Endodermal cell (in vitro differentiated cells): ENCODE data around the gene KLHL25. TPM values are rescaled to one million over a fixed set of nuclear protein-coding genes. Genes with fewer than 3 reads are reported as not detected.
A peak's percentile ranks its signal among the peaks of the same experiment; 100 is the strongest.

Experiments
- DNase-seq: peaks from one replicate; pipeline ENCODE4 v3.0.0-alpha.2; 2017
- H3K27ac ChIP-seq: 2 replicates; pipeline ENCODE4 v1.5.1; 2013; ENCODE audit warnings: mild to moderate bottlenecking, low read depth, low read length, moderate library complexity
- H3K27me3 ChIP-seq: 2 replicates; pipeline ENCODE4 v1.6.1; 2013; ENCODE audit warnings: mild to moderate bottlenecking, low read length, moderate library complexity; ENCODE audit not compliant: insufficient read depth, control insufficient read depth, poor library complexity, severe bottlenecking
- H3K36me3 ChIP-seq: 2 replicates; pipeline ENCODE4 v1.7.0; 2013; ENCODE audit warnings: mild to moderate bottlenecking, low read length, moderate library complexity; ENCODE audit not compliant: control insufficient read depth, insufficient read depth
- H3K4me1 ChIP-seq: one replicate; pipeline ENCODE4 v1.7.0; 2013; ENCODE audit warnings: low read length; ENCODE audit not compliant: control insufficient read depth, insufficient read depth
- H3K4me3 ChIP-seq: 2 replicates; pipeline ENCODE4 v1.5.1; 2013; ENCODE audit warnings: mild to moderate bottlenecking, low read length, moderate library complexity
- H3K9ac ChIP-seq: 2 replicates; pipeline ENCODE4 v1.6.1; 2013; ENCODE audit warnings: mild to moderate bottlenecking, low read length, moderate library complexity; ENCODE audit not compliant: poor library complexity, severe bottlenecking; ENCODE audit errors: extremely low read depth
- H3K9me3 ChIP-seq: 2 replicates; pipeline ENCODE4 v1.6.1; 2013; ENCODE audit warnings: mild to moderate bottlenecking, low read length, moderate library complexity; ENCODE audit not compliant: control insufficient read depth
- H3K27ac Mint-ChIP-seq: 2 replicates; pipeline ENCODE4 v1.8.0; 2020; ENCODE audit warnings: mixed read lengths
- H3K27me3 Mint-ChIP-seq: 2 replicates; pipeline ENCODE4 v1.8.0; 2021; ENCODE audit warnings: mild to moderate bottlenecking, mixed read lengths; ENCODE audit not compliant: insufficient read depth
- H3K36me3 Mint-ChIP-seq: 2 replicates; pipeline ENCODE4 v1.8.0; 2020; ENCODE audit warnings: low read depth, mixed read lengths
- H3K4me1 Mint-ChIP-seq: 2 replicates; pipeline ENCODE4 v1.8.0; 2020; ENCODE audit warnings: mixed read lengths
- H3K4me3 Mint-ChIP-seq: 2 replicates; pipeline ENCODE4 v1.8.0; 2020; ENCODE audit warnings: mild to moderate bottlenecking, moderate library complexity, mixed read lengths
- H3K9me3 Mint-ChIP-seq: 2 replicates; pipeline ENCODE4 v1.8.0; 2020; ENCODE audit warnings: mild to moderate bottlenecking, mixed read lengths
- CTCF ChIP-seq: fragments of 200-600 bp; sonication (generic); conservative IDR thresholded peaks from 2 replicates; pipeline ENCODE4 v1.5.0; 2021; ENCODE audit warnings: antibody characterized with exemption, mild to moderate bottlenecking
- WGBS, 2 experiments: methylation state at CpG; one replicate each; pipeline versions ENCODE4 v1.1.5 to v1.1.7; 2013; ENCODE audit warnings: missing lambda C conversion rate in 2 of 2, mixed read lengths in 1 of 2; ENCODE audit not compliant: insufficient coverage in 1 of 2, insufficient read length in 1 of 2; 5-methylcytosine and 5-hydroxymethylcytosine counted together
- total RNA-seq, 2 donors: library from RNA; stranded (reverse); fragmentation: NEBNext Ultra II Directional in 1 of 2; extraction: Animal tissue kit (Norgen Biotek cat#: 25700) in 1 of 2; gene quantifications; 2 replicates in 1 of 2; 3 replicates in 1 of 2; pipeline ENCODE4 v1.2.1, GENCODE V29; 2021

KLHL25 gene
- total RNA-seq, 2 donors from 2014 or later: 13.3 TPM

- no peak overlapping the region for H3K27ac ChIP-seq
- no peak for DNase-seq
- Mint-ChIP-seq H3K4me3 (peak overlapping the region; percentile 80), H3K4me1 (peaks cover 21% of the 10 kb centered on the region), H3K36me3 (peaks cover under 1% of the 10 kb centered on the region), H3K27me3 (peaks cover 11% of the 10 kb centered on the region), H3K27ac (no peak overlapping the region), H3K9me3 (peaks cover 4% of the 10 kb centered on the region)
- peaks cover 9% of the 10 kb centered on the region for H3K4me1 ChIP-seq
- WGBS, 2 experiments: 89 to 91% methylated on average over 13 to 15 of the region's 15 CpGs
- no peaks in the 10 kb centered on the region for H3K27me3 ChIP-seq
- H3K9ac ChIP-seq: no peak overlapping the region
- peak overlapping the region; percentile 62 for H3K4me3 ChIP-seq
- no peaks in the 10 kb centered on the region for H3K9me3 ChIP-seq
- H3K36me3 ChIP-seq: no peaks in the 10 kb centered on the region
- TF ChIP-seq CTCF: no peak
Observed at GRCh38 chr15:85795337-85796305, 896 bp upstream of the KLHL25 start.

DNA sequence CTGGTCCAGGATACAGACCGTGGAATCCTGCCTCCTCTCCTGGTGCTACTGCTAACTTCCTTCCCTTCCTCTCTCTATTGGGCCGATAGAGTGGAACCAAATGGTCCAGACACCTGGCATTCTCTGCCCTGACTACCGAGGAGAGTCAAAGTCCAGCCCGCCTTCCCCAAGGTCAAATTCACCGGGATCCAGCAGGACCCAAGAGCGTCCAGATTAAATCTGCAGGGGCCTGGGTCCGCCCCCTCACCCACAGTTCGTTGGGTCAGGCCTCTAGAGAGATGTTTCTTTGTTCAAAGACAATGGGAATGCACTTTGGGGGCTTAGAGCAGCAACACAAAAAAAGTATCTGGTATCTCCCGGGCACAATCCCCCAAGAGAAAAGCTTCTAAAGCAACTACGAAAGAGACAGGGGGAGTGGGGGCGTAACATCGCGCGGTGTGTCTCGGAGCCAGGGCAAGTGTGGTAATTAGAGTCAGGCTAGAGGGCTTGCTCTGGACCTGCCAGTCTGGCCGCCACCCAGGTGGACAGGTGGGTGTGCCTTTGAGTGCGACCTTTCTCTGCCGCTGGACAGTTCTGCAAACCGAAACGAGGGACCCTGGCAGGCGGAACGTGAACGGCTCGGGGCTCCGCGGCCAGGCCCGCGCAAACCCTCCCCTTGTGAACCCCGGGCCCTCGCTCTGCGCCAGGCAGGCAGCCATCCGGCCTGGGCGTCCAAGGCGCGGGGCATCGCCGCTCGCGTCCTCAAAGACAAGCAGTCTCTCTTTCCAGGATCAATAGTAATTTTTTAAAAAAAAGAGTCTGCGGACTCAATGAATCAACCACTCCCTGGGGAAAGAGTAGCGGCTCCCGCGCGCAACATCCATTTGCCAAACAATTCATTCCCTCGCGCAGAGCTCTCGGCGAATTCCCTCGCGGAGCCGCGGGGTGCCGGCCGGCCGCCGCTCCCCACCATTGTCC lies 806 bp downstream of the KLHL25 start:
- H3K36me3 Mint-ChIP-seq: peaks cover 3% of the 10 kb centered on the region
- H3K27ac ChIP-seq: peak overlapping the region; percentile 88
- no peaks in the 10 kb centered on the region for H3K9me3 ChIP-seq
- H3K4me1 Mint-ChIP-seq: peaks cover 29% of the 10 kb centered on the region
- peaks cover 11% of the 10 kb centered on the region for H3K27me3 Mint-ChIP-seq
- peak overlapping the region; percentile 75 for H3K9ac ChIP-seq
- no peaks in the 10 kb centered on the region for H3K36me3 ChIP-seq
- H3K27ac Mint-ChIP-seq: peak overlapping the region; percentile 71
- H3K4me1 ChIP-seq: peaks cover 9% of the 10 kb centered on the region
- WGBS, 2 experiments: 1 to 4% methylated on average over 15 to 56 of the region's 56 CpGs
- peak overlapping the region; percentile 93 for H3K4me3 ChIP-seq
- no peaks in the 10 kb centered on the region for H3K9me3 Mint-ChIP-seq
- H3K27me3 ChIP-seq: no peaks in the 10 kb centered on the region
- DNase-seq: peak; percentile 73
- no peak for TF ChIP-seq CTCF
- H3K4me3 Mint-ChIP-seq: peak overlapping the region; percentile 80

GRCh38 chr15:85792912-85793590 lies 1.7 kb downstream of the KLHL25 start:
- Mint-ChIP-seq H3K27me3 (peaks cover 8% of the 10 kb centered on the region), H3K27ac (no peak overlapping the region), H3K36me3 (peaks cover 3% of the 10 kb centered on the region), H3K4me3 (peak overlapping the region; percentile 80), H3K9me3 (no peaks in the 10 kb centered on the region), H3K4me1 (peaks cover 29% of the 10 kb centered on the region)
- TF ChIP-seq CTCF: no peak
- no peak for DNase-seq
- Histone ChIP-seq H3K36me3 (no peaks in the 10 kb centered on the region), H3K9ac (peak overlapping the region; percentile 75), H3K9me3 (no peaks in the 10 kb centered on the region), H3K27ac (no peak overlapping the region), H3K4me3 (peak overlapping the region; percentile 93), H3K27me3 (no peaks in the 10 kb centered on the region), H3K4me1 (peaks cover 9% of the 10 kb centered on the region)
- WGBS, 2 experiments: 69 to 86% methylated on average over 5 to 14 of the region's 14 CpGs
